ENCODE measurements around the gene GRAMD2A.

- TF ChIP-seq CTCF (IDR thresholded peaks at IDR 0.05) (no peak), POLR2A (IDR thresholded peaks at IDR 0.05) (peak in 1 of 2 donors; percentile 27), POLR2AphosphoS5 (IDR thresholded peaks at IDR 0.05) (peak in 1 of 3 donors; percentile 20)
These were observed 32.8 kb upstream of the GRAMD2A start for GRCh38 chr15:72230197-72231065.
